Mammary epithelial cell (primary cell): ENCODE measurements around the gene CBX3.

Experiments
- EZH2 ChIP-seq: IDR thresholded peaks from 2 replicates; pipeline ENCODE4 v1.6.1; 2012; ENCODE audit warnings: low read length, inconsistent platforms, borderline replicate concordance
- TF ChIP-seq, protein P1 (sequence below), 2 donors: IDR thresholded peaks in 1 of 2; conservative IDR thresholded peaks in 1 of 2; 2 replicates each; pipeline ENCODE4 v1.5.1; 2011 to 2012; ENCODE audit warnings: inconsistent platforms in 2 of 2, low read length in 2 of 2, mild to moderate bottlenecking in 2 of 2, control low read depth in 1 of 2, low read depth in 1 of 2; ENCODE audit not compliant: insufficient read depth in 1 of 2; ENCODE audit errors: extremely low read depth in 1 of 2

DNA sequence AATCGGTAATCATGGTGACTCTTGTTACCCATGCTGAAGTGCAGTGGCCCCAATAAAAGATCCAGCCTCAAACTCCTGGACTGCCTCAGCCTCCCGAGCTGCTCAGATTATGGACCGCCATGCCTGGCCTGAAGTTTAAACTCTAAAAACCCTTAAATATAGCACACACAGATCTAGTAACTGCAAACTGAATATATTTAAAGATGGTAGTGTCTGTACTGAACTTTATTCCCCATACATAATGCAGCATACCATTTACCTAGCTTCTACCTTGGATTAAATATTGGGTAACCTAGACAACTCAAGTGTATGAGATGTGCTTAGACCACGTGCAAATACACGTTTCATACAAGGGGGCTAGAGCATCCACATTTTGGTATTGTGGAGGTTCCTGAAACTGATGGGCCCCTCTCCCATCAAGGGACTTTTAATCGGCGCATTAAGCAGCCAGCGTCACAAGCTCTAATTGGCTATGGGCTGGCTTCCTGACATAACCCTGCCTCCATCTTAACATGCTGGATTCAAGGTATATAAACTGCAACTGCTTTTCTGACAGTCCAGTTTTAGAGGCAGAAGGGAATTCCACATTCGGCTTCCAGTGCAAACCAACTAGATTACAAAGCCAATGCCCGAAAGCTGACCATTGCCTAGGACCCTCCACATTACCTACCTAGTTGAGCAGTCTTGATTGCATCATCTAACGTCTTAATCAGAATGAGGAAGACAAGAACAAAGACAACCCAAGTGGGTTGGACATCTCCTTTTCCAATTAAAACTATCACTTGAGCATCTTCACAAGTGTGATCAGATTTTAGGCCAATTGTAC lies 14.0 kb upstream of the CBX3 start:
- TF ChIP-seq, protein P1, sequence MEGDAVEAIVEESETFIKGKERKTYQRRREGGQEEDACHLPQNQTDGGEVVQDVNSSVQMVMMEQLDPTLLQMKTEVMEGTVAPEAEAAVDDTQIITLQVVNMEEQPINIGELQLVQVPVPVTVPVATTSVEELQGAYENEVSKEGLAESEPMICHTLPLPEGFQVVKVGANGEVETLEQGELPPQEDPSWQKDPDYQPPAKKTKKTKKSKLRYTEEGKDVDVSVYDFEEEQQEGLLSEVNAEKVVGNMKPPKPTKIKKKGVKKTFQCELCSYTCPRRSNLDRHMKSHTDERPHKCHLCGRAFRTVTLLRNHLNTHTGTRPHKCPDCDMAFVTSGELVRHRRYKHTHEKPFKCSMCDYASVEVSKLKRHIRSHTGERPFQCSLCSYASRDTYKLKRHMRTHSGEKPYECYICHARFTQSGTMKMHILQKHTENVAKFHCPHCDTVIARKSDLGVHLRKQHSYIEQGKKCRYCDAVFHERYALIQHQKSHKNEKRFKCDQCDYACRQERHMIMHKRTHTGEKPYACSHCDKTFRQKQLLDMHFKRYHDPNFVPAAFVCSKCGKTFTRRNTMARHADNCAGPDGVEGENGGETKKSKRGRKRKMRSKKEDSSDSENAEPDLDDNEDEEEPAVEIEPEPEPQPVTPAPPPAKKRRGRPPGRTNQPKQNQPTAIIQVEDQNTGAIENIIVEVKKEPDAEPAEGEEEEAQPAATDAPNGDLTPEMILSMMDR (conservative IDR thresholded peaks at IDR 0.05 in 1 of 2, IDR thresholded peaks at IDR 0.05 in 1 of 2; ENCODE audit: extremely low read depth in 1 of 2, insufficient read depth in 1 of 2, low read depth in 1 of 2, low read length in 2 of 2) = no peak
- TF ChIP-seq EZH2 = no peak
